GM08714 (cell line): ENCODE data around the gene CRTC1.

Experiments
- H3K4me3 ChIP-seq: fragments of 200-500 bp; sonication (Bioruptor generic); 2 replicates; pipeline ENCODE4 v1.5.1; 2014; ENCODE audit warnings: mild to moderate bottlenecking, low read length, inconsistent platforms
- ZNF274 ChIP-seq: IDR thresholded peaks from 2 replicates; pipeline ENCODE4 v1.6.1; 2012; ENCODE audit warnings: mild to moderate bottlenecking, low read depth, low read length

Gene CRTC1

DNA sequence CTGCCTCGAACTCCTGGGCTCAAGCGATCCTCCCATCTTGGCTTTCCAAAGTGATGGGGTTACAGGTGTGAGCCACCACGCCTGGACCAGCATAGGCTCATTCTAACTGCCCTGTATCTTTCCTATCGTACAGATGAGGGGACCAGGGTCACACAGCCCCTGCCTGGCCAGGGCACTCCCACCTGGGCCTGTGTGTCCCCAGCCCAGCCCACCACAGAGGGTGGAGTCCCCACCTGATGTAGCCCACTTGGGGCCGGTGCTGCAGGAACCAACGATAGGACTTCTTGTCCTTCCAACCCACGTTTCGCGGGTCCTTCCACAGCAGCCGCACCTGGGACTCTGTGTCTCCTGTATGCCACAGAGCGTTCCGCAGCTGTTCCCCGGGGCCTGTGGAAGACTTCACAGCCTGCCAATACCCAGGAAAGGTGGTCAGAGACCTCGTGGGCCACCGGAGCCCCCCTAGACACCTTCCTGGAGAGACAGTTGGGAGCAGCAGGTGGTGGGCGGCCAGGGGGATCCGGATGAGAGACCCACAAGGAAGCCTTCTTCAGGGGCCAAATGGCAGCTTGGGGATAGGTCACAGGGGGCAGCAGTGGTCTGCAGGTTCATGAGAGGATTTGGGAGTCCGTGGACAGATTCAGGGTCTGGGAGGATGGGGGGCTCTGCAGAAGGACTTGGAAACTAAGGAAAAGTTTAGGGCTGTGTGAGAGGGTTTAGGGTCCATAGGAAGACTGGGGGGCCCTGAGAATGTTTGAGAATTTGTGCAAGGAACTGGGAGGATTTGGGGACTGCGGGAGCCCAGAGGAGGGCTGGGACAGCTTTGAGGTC, 100.7 kb downstream of the CRTC1 start:
- H3K4me3 ChIP-seq = no peak overlapping the region
- no peak for TF ChIP-seq ZNF274

DNA sequence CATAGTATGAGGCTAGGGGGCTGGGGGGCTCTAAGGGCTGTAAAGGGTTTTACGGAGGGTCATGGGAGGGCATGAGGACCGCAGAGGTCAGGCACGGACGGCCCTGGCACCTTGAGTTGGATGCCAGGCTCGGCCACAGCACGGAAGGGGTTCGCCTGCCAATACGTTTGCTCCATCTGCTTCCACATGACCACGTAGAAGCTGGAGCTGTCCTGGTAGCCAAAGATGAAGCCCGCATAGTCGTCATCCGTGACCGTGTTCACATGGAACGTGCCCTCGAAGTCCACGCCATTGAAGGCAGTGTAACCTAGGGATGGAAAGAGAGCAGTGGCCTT, 101.3 kb downstream of the CRTC1 start:
- no peak for TF ChIP-seq ZNF274
- H3K4me3 ChIP-seq = no peak overlapping the region

DNA sequence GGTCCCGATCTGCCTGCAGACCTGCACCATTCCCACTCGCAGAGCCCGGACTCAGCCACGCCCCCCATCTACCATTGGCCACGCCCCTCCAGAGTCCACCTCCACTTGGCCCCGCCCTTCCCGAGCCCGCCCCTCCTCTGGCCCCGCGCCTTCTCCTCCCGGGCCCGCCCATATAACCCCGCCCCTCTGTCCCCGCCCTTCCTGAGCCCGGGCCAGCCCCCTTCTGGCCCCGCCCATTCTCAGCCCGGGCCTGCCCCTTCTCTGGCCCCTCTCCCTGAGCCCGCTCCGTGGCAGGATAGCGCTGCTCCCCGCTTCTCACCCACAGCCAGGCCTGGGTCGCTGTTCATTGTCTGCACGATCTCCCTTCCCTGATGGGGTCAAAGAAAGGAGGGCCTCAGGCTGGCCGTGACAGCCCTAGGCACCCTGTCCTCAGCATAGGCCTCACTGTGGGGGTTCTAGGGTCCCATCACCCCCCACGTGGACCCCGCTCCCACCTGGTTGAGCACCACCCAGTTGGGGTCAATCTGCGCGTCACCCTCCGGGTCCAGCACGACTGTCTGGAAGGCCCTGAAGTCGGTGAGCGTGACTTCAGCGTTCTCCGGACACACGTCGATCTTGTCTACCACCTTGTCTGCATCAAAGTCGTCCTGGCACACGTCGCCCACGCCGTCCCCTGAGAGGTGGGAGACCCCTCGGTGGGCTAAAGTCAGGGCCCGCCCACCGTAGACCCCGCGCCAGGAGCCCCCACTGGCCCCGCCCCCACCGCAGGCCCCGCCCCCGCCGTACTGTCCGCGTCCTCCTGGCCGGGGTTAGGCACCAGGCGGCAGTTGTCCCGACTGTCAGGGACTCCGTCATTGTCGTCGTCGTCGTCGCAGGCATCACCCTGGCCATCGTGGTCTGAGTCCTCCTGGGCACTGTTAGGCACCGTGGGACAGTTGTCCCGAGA, 102.0 kb downstream of the CRTC1 start:
- no peak for TF ChIP-seq ZNF274
- no peak overlapping the region for H3K4me3 ChIP-seq

DNA sequence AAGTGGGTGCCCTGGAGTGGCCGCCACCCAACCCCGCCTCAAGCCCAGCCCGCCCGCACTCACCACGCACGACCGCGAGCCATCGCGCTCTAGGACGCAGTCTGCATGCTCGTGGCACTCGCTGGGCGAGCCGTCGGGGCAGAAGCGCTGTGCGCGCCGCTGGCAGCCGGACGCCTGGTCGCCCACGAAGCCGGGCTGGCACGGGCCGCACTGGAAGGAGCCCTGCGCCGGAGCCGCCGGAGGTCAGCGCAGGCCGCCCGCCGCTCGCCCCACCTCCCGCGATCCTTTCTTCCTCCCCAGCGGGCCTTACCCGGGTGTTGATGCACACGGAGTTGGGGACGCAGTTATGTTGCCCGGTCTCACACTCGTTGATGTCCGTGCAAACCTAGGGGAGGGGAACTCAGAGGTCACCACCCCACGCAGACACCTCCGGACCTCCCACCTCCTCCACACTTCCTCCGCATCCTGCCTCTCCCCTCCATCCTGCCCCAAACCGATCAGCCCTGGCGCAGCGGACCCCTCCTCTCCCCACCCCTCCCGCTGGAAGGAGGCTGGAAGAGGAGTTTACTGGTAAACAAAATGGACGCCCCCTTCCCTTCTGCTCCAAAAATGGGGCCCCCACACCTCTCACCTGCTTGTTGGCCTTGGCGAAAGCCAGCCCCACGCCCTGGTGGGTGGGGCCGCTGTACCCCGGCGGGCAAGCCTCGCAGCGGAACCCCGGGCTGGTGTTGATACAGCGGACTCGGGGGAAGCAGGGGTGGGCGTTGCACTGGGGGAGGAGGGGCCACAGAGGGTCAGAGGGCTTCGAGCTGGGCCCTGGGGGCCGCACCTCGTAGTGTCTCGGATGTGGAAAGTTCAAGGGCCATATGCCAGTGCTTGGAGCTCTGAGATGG, 105.3 kb downstream of the CRTC1 start:
- no peak overlapping the region for H3K4me3 ChIP-seq
- TF ChIP-seq ZNF274 = no peak

DNA sequence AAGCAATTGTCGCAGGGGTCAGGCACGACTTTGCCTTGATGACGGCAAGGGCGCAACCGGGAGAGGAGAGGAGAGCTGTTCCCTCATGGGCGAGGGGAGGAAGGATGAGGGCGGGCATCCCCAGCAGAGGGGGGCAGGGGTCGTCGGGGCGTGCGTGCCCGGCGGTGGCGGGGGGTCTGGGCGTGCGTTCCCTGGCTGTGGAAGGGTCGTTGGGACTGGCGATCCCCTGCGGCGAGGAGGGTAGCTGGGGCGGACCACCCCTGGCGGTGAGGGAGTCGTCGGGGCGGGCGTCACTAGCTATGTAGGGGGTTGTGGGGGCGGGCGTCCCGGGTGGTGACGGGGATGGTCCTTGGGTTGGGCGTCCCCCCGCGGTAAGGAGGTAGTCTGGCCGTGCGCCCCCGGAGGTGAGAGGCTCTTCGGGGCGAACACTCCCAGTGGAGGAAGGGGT, 106.0 kb downstream of the CRTC1 start:
- no peak for TF ChIP-seq ZNF274
- H3K4me3 ChIP-seq = no peak overlapping the region

DNA sequence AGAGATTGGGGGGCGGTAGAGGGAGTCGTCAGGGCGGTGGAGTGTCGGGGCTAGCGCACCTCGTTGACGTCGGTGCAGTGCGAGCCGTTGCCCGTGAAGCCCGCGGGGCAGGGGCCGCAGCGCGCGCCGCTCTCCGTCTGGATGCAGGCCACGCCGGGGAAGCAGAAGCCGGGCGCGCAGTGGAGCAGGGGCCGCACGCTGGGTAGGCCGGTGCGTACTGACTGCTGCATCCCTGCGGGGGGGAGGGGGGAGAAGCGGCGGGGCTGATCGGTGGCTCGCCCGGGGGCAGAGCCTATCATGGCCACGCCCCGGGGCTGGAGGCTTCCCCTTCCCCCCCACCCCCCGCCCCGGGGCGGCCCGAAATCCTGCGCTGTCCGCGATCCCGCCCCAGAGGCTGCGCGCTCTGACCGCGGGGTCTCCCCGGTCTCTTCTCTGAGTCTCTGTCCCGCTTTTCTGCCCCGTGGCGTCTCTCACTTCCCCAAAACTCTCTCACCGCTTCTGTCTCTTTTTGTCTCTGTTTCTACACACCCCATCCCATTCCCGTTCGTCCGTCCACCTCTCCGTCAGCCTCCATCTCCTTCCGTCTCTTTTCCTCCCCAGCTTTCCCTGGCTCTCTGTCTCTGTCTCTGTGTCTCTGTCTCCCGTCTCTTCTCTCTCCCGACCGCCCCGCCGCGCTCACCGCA, 106.5 kb downstream of the CRTC1 start:
- H3K4me3 ChIP-seq = no peak overlapping the region

DNA sequence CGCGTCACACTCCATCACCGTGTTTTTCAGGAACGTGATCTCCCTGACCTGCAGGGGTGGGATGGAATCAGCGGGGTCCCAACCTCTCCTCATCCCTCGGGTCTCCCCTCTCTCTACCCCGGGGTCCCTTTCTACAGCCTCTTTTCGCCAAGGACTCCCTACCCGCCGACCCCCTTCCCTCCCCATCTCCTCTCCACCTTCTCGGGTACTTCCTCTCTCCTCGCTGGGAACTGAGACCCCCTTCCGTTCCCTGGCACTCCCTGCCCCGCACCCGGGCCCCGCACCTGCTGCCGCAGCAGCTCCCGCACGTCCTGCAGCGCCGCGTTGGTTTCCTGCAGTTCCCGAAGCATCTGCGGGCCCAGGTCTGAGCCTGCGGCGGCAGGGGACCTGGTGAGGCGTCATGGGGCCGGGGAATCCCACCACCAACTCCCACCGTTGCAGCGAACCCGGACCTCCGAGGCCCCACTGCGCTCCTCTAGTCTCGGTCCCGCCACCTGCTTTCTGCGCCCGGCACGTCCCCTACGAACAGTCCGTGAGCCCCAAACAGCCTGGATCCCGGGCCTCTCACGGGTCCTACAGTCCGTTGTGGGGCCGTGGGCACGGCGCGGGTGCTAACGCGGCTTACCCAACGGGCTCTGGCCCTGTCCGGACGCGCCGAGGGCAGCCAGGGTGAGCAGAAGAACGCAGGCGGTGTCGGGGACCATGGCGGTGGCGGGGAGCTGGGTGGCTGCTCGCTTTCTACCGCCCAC, 107.3 kb downstream of the CRTC1 start, which contains the start of gene COMP:
Gene COMP (minus strand): TSS at position 740 of the 749 bp plus-strand sequence. CDS start 36 bp downstream, at position 704.
- TF ChIP-seq ZNF274 = no peak
- no peak within 1 kb of the TSS for H3K4me3 ChIP-seq

More for the DNA sequence above, 106.5 kb downstream of the CRTC1 start:
- no peak for TF ChIP-seq ZNF274

DNA sequence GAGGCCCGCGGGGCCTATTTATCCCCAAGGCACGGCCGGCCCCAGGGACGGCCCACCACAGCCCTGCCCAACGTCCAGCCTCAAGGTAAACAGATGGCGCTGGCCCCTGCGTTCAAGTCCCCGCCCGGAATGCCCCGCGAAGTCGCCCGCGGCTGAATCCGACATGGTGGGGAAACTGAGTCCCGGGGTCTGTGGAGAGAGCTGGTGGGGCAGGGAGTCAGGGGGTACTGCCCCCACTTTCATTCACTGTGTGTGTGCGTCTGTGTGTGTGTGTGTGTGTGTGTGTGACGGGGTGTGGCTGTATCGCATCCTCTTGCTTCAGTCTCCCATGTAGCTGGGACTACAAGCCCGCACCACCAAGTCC, 107.8 kb downstream of the CRTC1 start:
- TF ChIP-seq ZNF274 = no peak
- no peak overlapping the region for H3K4me3 ChIP-seq

DNA sequence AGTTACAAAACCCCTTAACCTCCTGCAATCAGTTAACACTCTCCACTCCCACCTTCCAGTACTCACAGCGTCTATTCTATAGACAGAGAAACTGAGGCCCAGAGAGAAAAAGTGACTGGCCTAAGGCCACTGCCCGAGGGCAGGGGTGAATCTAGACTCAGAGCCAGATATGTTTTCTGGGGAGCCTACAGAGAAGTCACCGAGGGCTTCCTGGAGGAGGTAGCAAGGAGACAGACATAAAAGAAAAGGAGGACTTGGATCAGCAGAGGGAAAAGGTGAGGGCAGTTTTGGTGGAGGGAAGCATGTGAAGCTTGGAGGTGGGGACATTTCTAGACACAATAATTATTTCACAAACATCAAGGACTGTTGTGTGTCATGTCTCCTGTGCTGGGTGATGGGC, 109.2 kb downstream of the CRTC1 start:
- no peak overlapping the region for H3K4me3 ChIP-seq
- no peak for TF ChIP-seq ZNF274

DNA sequence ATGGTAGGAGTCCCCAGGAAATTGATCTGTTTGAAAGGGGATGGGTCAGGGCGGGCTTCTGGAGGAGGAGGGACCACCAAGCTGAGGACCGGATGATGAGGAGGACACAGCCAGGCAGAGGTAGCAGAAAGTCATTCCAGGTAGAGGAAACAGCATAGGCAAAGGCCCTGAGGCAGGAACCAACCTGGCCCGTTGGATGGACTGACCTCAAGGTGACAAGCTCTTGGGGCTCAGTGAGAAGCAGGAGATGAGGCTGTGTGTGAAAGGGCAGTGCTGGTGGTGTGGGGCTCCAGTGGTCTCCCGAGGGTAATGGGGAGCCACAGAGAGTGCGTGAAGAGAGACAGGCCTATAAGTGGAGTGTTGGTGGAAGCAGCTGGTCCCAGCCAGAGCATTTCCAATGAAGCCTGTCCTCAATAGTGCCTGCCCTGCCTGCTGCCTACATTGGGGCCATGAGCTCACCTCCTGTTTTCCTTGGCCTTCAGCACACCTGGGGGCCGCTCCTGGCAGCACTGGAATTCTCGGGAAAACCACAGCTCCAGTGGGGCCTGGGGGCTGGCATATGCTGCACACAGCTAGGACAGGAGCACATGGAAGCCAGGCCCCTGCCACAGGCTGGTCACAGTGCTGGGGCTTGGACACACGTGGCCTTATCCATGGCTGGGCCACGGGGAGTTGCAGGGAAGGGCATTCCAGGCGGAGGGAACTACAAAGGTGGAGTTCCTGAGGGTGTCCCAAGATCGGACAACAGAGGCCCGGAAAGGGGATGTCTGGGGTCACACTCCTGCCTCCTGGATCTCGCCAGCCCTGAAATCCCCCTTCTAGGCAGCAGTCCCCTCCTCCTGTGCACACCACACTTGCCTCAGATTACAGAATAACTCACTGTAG, 109.9 kb downstream of the CRTC1 start:
- no peak overlapping the region for H3K4me3 ChIP-seq
- no peak for TF ChIP-seq ZNF274

DNA sequence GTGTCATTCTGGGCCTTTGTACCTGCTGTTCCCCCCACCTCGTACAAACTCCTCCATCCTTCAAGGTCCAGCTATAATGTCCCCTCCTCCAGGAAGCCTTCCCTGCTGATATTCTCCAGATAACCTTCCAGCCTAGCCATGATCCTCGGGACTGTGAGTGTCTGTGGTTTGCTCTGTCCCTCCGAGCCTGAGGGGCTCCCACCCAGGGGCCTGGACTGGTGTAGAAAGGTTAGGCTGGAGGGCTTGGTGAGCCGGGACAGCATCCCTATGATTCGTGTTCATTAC, 110.5 kb downstream of the CRTC1 start:
- H3K4me3 ChIP-seq = no peak overlapping the region
- no peak for TF ChIP-seq ZNF274

DNA sequence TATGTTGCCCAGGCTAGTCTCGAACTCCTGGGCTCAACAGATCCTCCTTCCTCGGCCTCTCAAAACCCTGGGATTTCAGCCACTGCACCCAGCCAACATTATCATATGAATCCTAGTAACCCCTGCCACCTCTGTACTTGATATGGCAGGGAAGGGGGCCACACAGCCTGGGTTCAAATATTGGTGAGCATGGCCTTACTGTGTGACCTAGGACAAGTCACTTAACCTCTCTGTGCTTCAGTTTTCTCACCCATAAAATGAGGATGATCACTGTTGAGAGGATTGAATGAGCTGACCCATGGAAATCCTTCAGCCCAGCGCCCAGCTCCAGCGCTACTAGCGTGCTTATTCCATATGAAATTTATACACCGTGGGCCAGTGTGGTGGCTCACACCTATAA, 111.2 kb downstream of the CRTC1 start:
- no peak for TF ChIP-seq ZNF274
- no peak overlapping the region for H3K4me3 ChIP-seq
